ENCODE measurements around the gene ANK3. TPM values are rescaled to one million over a fixed set of nuclear protein-coding genes. Genes with fewer than 3 reads are reported as not detected.

Gene ANK3
- total and polyA plus RNA-seq, 8 donors, result 3.3 to 28.5 (median 17.3) TPM

- intact Hi-C loops (cut with DNase I), result no loop called here
- FAIRE-seq, result no peak
- 98 to 100% methylated on average over 1 of the region's 1 CpG for WGBS, 2 donors
- no peaks in the 10 kb centered on the region for H3K9me3 ChIP-seq
- H3K36me3 ChIP-seq, result no peaks in the 10 kb centered on the region
- H3K4me3 ChIP-seq, result no peak overlapping the region
- DNase-seq, result no peak
- H3K27me3 ChIP-seq, result no peaks in the 10 kb centered on the region
- TF ChIP-seq CTCF (IDR thresholded peaks at IDR 0.05), result no peak
- H3K27ac ChIP-seq, result no peak overlapping the region
- peaks cover 0 to 10% (median 9%) of the 10 kb centered on the region in 3 donors for H3K4me1 ChIP-seq
- no peak for ATAC-seq
Observed at GRCh38 chr10:60311821-60312220, 77.9 kb downstream of the ANK3 start.

GRCh38 chr10:60310740-60311139 is 78.9 kb downstream of the ANK3 start:
- FAIRE-seq, result no peak
- DNase-seq, result no peak
- 38 to 41% methylated on average over 2 of the region's 2 CpGs for WGBS, 2 donors

GRCh38 chr10:60309891-60310290 is 79.8 kb downstream of the ANK3 start:
- WGBS, 2 donors, result 94 to 96% methylated on average over 2 of the region's 2 CpGs
- no peak for FAIRE-seq
- Histone ChIP-seq H3K36me3 (no peaks in the 10 kb centered on the region), H3K4me1 (peaks cover 0 to 9% (median 8%) of the 10 kb centered on the region in 3 donors), H3K4me3 (no peak overlapping the region), H3K27ac (no peak overlapping the region), H3K9me3 (no peaks in the 10 kb centered on the region), H3K27me3 (no peaks in the 10 kb centered on the region)
- no peak for TF ChIP-seq CTCF (IDR thresholded peaks at IDR 0.05)
- no peak for ATAC-seq
- DNase-seq, result no peak
- intact Hi-C loops (cut with DNase I), result no loop called here

More at GRCh38 chr10:60310740-60311139, 78.9 kb downstream of the ANK3 start:
- no peak for TF ChIP-seq CTCF (IDR thresholded peaks at IDR 0.05)
- no peak overlapping the region for H3K27ac ChIP-seq
- H3K9me3 ChIP-seq, result no peaks in the 10 kb centered on the region
- H3K36me3 ChIP-seq, result no peaks in the 10 kb centered on the region
- peaks cover 0 to 10% (median 9%) of the 10 kb centered on the region in 3 donors for H3K4me1 ChIP-seq
- no peak for ATAC-seq
- H3K27me3 ChIP-seq, result no peaks in the 10 kb centered on the region
- intact Hi-C loops (cut with DNase I), result no loop called here
- H3K4me3 ChIP-seq, result no peak overlapping the region

GRCh38 chr10:60309371-60309770 is 80.3 kb downstream of the ANK3 start:
- no peak for DNase-seq
- no peaks in the 10 kb centered on the region for H3K36me3 ChIP-seq
- intact Hi-C loops (cut with DNase I), result no loop called here
- H3K9me3 ChIP-seq, result no peaks in the 10 kb centered on the region
- no peak for ATAC-seq
- no peak overlapping the region for H3K4me3 ChIP-seq
- H3K27ac ChIP-seq, result no peak overlapping the region
- TF ChIP-seq CTCF (IDR thresholded peaks at IDR 0.05), result no peak
- FAIRE-seq, result no peak
- peaks cover 0 to 7% (median 3%) of the 10 kb centered on the region in 3 donors for H3K4me1 ChIP-seq
- no peaks in the 10 kb centered on the region for H3K27me3 ChIP-seq

GRCh38 chr10:60305380-60305892 is 84.2 kb downstream of the ANK3 start:
- ATAC-seq, result no peak
- no peaks in the 10 kb centered on the region for H3K9me3 ChIP-seq
- no peaks in the 10 kb centered on the region for H3K4me1 ChIP-seq
- no peaks in the 10 kb centered on the region for H3K27me3 ChIP-seq
- H3K4me3 ChIP-seq, result no peak overlapping the region
- intact Hi-C loops (cut with DNase I), result no loop called here
- 78 to 80% methylated on average over 5 of the region's 5 CpGs for WGBS, 2 donors
- DNase-seq, result no peak
- no peak overlapping the region for H3K27ac ChIP-seq
- H3K36me3 ChIP-seq, result no peaks in the 10 kb centered on the region
- TF ChIP-seq CTCF (IDR thresholded peaks at IDR 0.05), result no peak
- no peak for FAIRE-seq

Data from pancreas (tissue), 10 donors.